B cell (primary cell): ENCODE data around the gene AHDC1.

ENCODE experiments used
- CTCF ChIP-seq: fragments of 200-600 bp; IDR thresholded peaks from one replicate; pipeline ENCODE4 v1.8.0; 2022; ENCODE audit warnings: antibody characterized with exemption, mild to moderate bottlenecking
- EZH2 ChIP-seq: IDR thresholded peaks from 2 replicates; pipeline ENCODE4 v1.6.1; 2012; ENCODE audit warnings: borderline replicate concordance, low read depth, mild to moderate bottlenecking, moderate library complexity, low read length; ENCODE audit not compliant: insufficient read depth, poor library complexity, severe bottlenecking

GRCh38 chr1:27614043-27614624, 10.2 kb upstream of the AHDC1 start:
- TF ChIP-seq CTCF = no peak
- TF ChIP-seq EZH2 = no peak
